HepG2 (cell line): ENCODE measurements around the gene MAP2K7. TPM values are rescaled to one million over a fixed set of nuclear protein-coding genes. Genes with fewer than 3 reads are reported as not detected.
A peak's percentile ranks its signal among the peaks of the same experiment; 100 is the strongest.

Source experiments
- ATAC-seq: fragments of 200-7000 bp; cut with Tn5 transposase; 3 replicates; pipeline ENCODE4 v1.9.1; 2020; ENCODE audit warnings: mild to moderate bottlenecking, moderate library complexity
- BruUV-seq: library from RNA; stranded (reverse); fragments of 400-500 nt; replicated peaks from 2 replicates; lab custom pipeline; 2021; lab: Mats Ljungman, UMichigan
- CTCF ChIA-PET: fragments of 300-600 bp; formaldehyde crosslinking; extraction: SDS; loops from one replicate; lab custom pipeline; 2021; ENCODE audit warnings: low total read pairs, inconsistent platforms, low intra/inter-chr PET ratio; lab: Yijun Ruan, JAX
- POLR2A ChIA-PET: fragments of 350-600 bp; sonication (Branson Sonifier 250); formaldehyde crosslinking; loops from one replicate; lab custom pipeline; 2020; ENCODE audit warnings: antibody characterized with exemption, inconsistent platforms; lab: Yijun Ruan, JAX
- DNase-seq: peaks from one replicate; pipeline ENCODE4 v3.0.0-alpha.2; 2015; ENCODE audit warnings: low spot score
- FAIRE-seq: peaks from 3 replicates; lab custom pipeline; 2011; peaks lifted over from hg19 to GRCh38; lab: Jason Lieb, UNC
- H2AFZ ChIP-seq: one replicate; pipeline ENCODE4 v1.6.1; 2011; ENCODE audit warnings: low read length, inconsistent platforms
- H3K27ac ChIP-seq: fragments of 300-600 bp; 3 replicates; pipeline ENCODE4 v1.8.0; 2011; ENCODE audit warnings: mixed run types, mild to moderate bottlenecking, mixed read lengths, low read length, inconsistent platforms; ENCODE audit not compliant: insufficient read depth; ENCODE audit errors: extremely low read length
- H3K27me3 ChIP-seq, 2 experiments: fragments of 200-600 bp in 1 of 2; 2 replicates in 1 of 2; 3 replicates in 1 of 2; pipeline versions ENCODE4 v1.6.0 to v1.8.0; 2011; ENCODE audit warnings: low read length in 2 of 2, mild to moderate bottlenecking in 2 of 2, moderate library complexity in 2 of 2, inconsistent platforms in 1 of 2; ENCODE audit not compliant: insufficient read depth in 2 of 2, control insufficient read depth in 1 of 2
- H3K36me3 ChIP-seq, 2 experiments: fragments of 200-600 bp in 1 of 2; replicated peaks in 1 of 2; 2 replicates in 1 of 2; 3 replicates in 1 of 2; pipeline versions ENCODE4 v1.5.1 to v1.8.0; 2011; ENCODE audit warnings: low read length in 2 of 2, inconsistent platforms in 1 of 2; ENCODE audit not compliant: insufficient read depth in 2 of 2, control insufficient read depth in 1 of 2
- H3K4me1 ChIP-seq: 2 replicates; pipeline ENCODE4 v1.5.1; 2012; ENCODE audit warnings: low read length, inconsistent platforms; ENCODE audit not compliant: insufficient read depth
- H3K4me2 ChIP-seq: 2 replicates; pipeline ENCODE4 v1.6.0; 2011; ENCODE audit warnings: low read depth, low read length, inconsistent platforms
- H3K4me3 ChIP-seq, 3 experiments: fragments of 200-600 bp in 1 of 3; sonication (generic), shearing (Covaris generic) in 1 of 3; replicated peaks in 1 of 3; 2 replicates each; pipeline ENCODE4 v1.5.1; 2011 to 2016; ENCODE audit warnings: low read length in 3 of 3, inconsistent platforms in 2 of 3, low read depth in 2 of 3, mild to moderate bottlenecking in 2 of 3, control low read depth in 1 of 3, mixed read lengths in 1 of 3; ENCODE audit not compliant: insufficient read depth in 1 of 3
- H3K79me2 ChIP-seq: one replicate; pipeline ENCODE4 v1.6.1; 2011; ENCODE audit warnings: low read length, inconsistent platforms; ENCODE audit not compliant: insufficient read depth
- H3K9ac ChIP-seq: 2 replicates; pipeline ENCODE4 v1.6.0; 2011; ENCODE audit warnings: mild to moderate bottlenecking, low read depth, low read length, inconsistent platforms; ENCODE audit not compliant: insufficient read depth
- H3K9me3 ChIP-seq: 2 replicates; pipeline ENCODE4 v1.5.1; 2012; ENCODE audit warnings: mild to moderate bottlenecking, low read length
- H4K20me1 ChIP-seq: 2 replicates; pipeline ENCODE4 v1.6.0; 2011; ENCODE audit warnings: inconsistent platforms, mild to moderate bottlenecking, low read length, moderate library complexity; ENCODE audit not compliant: insufficient read depth
- ATF1 ChIP-seq: IDR thresholded peaks from 2 replicates; pipeline ENCODE4 v1.6.1; 2016; ENCODE audit warnings: mild to moderate bottlenecking, control low read depth
- CAMTA2 ChIP-seq: sonication (generic); formaldehyde crosslinking; IDR thresholded peaks from 2 replicates; pipeline ENCODE4 v1.4.0; 2020; ENCODE audit warnings: mild to moderate bottlenecking, missing genetic modification reagents, borderline replicate concordance
- ELF3 ChIP-seq: IDR thresholded peaks from 2 replicates; pipeline ENCODE4 v1.6.1; 2016; ENCODE audit warnings: missing genetic modification reagents, missing compliant biosample characterization
- HIVEP1 ChIP-seq: sonication (generic); formaldehyde crosslinking; IDR thresholded peaks from 2 replicates; pipeline ENCODE4 v1.4.0; 2020; ENCODE audit warnings: mild to moderate bottlenecking, missing genetic modification reagents
- HNRNPLL ChIP-seq: fragments of 200-400 bp; formaldehyde crosslinking; IDR thresholded peaks from 2 replicates; pipeline ENCODE4 v1.6.1; 2017; ENCODE audit warnings: mild to moderate bottlenecking, low read depth, low read length; ENCODE audit not compliant: poor library complexity, severe bottlenecking
- HOXA5 ChIP-seq: sonication (generic); formaldehyde crosslinking; IDR thresholded peaks from 2 replicates; pipeline ENCODE4 v1.4.0; 2020; ENCODE audit warnings: missing genetic modification reagents
- LCORL ChIP-seq, 2 experiments: fragments of 450-650 bp in 1 of 2; sonication (generic) in 1 of 2; formaldehyde crosslinking in 1 of 2; IDR thresholded peaks; 2 replicates each; pipeline versions ENCODE4 v1.5.0 to v1.6.1; 2017 to 2020; ENCODE audit warnings: antibody characterized with exemption in 1 of 2, missing genetic modification reagents in 1 of 2
- NFYB ChIP-seq: sonication (generic); formaldehyde crosslinking; IDR thresholded peaks from 2 replicates; pipeline ENCODE4 v1.4.0; 2020; ENCODE audit warnings: missing genetic modification reagents
- RCOR2 ChIP-seq: IDR thresholded peaks from 2 replicates; pipeline ENCODE4 v1.6.1; 2016; ENCODE audit warnings: missing biosample characterization, missing genetic modification reagents
- ZC3H13 ChIP-seq: sonication (generic); formaldehyde crosslinking; IDR thresholded peaks from 2 replicates; pipeline ENCODE4 v1.8.1; 2023; ENCODE audit warnings: mild to moderate bottlenecking, missing genetic modification reagents, moderate library complexity
- ZMYM3 ChIP-seq: sonication (generic); formaldehyde crosslinking; IDR thresholded peaks from 2 replicates; pipeline ENCODE4 v1.5.1; 2020; ENCODE audit warnings: mild to moderate bottlenecking, missing genetic modification reagents
- ZNF234 ChIP-seq: sonication (generic); formaldehyde crosslinking; conservative IDR thresholded peaks from 2 replicates; pipeline ENCODE4 v1.5.1; 2020; ENCODE audit warnings: mild to moderate bottlenecking, missing genetic modification reagents
- ZNF251 ChIP-seq: sonication (generic); formaldehyde crosslinking; IDR thresholded peaks from 2 replicates; pipeline ENCODE4 v1.9.0; 2021; ENCODE audit warnings: mild to moderate bottlenecking, missing genetic modification reagents
- ZNF33B ChIP-seq: sonication (generic); formaldehyde crosslinking; IDR thresholded peaks from 2 replicates; pipeline ENCODE4 v1.5.1; 2020; ENCODE audit warnings: mild to moderate bottlenecking, missing genetic modification reagents
- ZNF713 ChIP-seq: sonication (generic); formaldehyde crosslinking; IDR thresholded peaks from 2 replicates; pipeline ENCODE4 v1.4.0; 2020; ENCODE audit warnings: mild to moderate bottlenecking, missing genetic modification reagents
- WGBS: methylation state at CpG from one replicate; pipeline ENCODE4 v1.1.6; 2017; ENCODE audit warnings: low lambda C conversion rate; 5-methylcytosine and 5-hydroxymethylcytosine counted together
- in situ Hi-C: cut with HindIII; loops from 2 replicates; pipeline ENCODE4 v1.10.0; 2017; ENCODE audit warnings: low pct_unique_long_range_greater_than_20kb; ENCODE audit not compliant: extremely low pct_ligation_motif_present
- intact Hi-C: fragments of 100-400 bp; cut with micrococcal nuclease; formaldehyde crosslinking; loops from one replicate; pipeline ENCODE4 v1.10.0; 2022; ENCODE audit not compliant: unreplicated experiment
- polyA plus RNA-seq, 8 experiments: library from polyadenylated mRNA; depleted of rRNA in 3 of 8; stranded (reverse) in 7 of 8; unstranded in 1 of 8; fragments of >200 nt; fragmentation: Illumina TruSeq in 4 of 8; extraction: Trizol in 4 of 8; gene quantifications; 2 replicates each; pipeline versions ENCODE4 v1.2.1 to v1.2.3, GENCODE V29; 2011 to 2016; ENCODE audit warnings: low read depth in 4 of 8, missing spikeins in 1 of 8, mixed read lengths in 1 of 8; ENCODE audit not compliant: insufficient read depth in 1 of 8
- total RNA-seq, 5 experiments: library from RNA; depleted of rRNA; stranded (reverse); fragments of >200 nt; fragmentation: Illumina TruSeq; extraction: Trizol; gene quantifications; 2 replicates each; pipeline ENCODE4 v1.2.3, GENCODE V29; 2016; ENCODE audit warnings: low read depth in 1 of 5
- TF ChIP-seq, protein P1 (sequence below): sonication (generic); formaldehyde crosslinking; IDR thresholded peaks from 2 replicates; pipeline ENCODE4 v1.4.0; 2020; ENCODE audit warnings: mild to moderate bottlenecking, missing genetic modification reagents
- TF ChIP-seq, protein P2 (sequence below): sonication (generic); formaldehyde crosslinking; IDR thresholded peaks from 2 replicates; pipeline ENCODE4 v1.5.0; 2020; ENCODE audit warnings: missing genetic modification reagents, mild to moderate bottlenecking, borderline replicate concordance
- TF ChIP-seq, protein P3 (sequence below): sonication (generic); formaldehyde crosslinking; IDR thresholded peaks from 2 replicates; pipeline ENCODE4 v1.4.0; 2020; ENCODE audit warnings: missing genetic modification reagents
- TF ChIP-seq, protein P4 (sequence below): sonication (generic); formaldehyde crosslinking; IDR thresholded peaks from 2 replicates; pipeline ENCODE4 v1.5.0; 2020; ENCODE audit warnings: mild to moderate bottlenecking, low read depth, missing genetic modification reagents, borderline replicate concordance

Gene MAP2K7
- total and polyA plus RNA-seq, 2 of the 13 experiments (the other 11 are each of a cell fraction or from before 2014, with no cell fraction given): 9.0 to 10.8 TPM

DNA sequence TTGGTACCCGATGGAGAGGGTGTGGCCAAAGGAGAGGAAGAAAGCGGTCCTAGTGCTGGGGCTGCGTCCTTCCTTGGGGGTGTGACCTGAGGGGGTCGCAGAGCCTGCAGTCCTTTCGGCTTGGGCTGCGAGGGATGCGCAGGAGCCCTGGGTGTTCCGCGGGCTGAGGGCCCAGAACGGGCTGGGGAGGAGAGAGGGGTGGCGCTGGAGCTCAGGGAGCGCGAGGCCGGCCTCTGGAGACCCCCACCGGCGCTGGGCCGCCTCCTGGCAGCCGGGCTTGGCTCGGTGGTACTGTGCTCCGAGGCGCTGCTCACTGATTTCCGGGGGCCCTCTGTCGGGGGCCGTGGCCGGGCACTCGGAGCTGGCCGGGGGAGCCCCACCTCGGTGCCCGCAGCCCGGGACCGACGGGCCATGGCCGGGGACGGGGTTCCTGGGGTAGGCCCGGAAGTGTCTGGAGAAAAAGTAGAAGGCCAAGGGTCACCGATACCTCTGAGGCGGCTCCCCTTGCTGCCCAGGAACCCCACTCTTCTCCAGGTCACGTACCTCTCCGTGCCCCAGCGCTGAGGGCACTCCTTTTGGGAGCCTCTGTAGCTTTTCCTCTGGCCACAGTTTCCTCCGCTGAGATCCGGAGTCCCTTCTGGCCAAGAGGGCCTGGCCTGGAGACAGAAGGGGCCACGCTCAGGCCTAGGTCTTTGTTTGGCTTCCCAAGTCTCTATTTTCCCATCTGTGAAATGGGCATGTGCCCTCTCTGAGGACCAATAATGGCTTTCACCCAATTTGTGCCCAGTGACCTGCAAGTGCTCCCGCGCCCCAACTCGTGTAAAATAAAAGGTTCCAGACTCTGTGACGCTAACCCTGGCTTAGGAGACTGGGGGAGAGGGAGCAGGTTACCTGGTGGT is 31.1 kb upstream of the MAP2K7 start:
- in situ Hi-C loops (no loop called here), intact Hi-C loops (loop anchor here (10.0 kb wide), 1 partner anchor 1138 kb away; the partner anchor contains the start of genes GPR108 and TRIP10)
- peaks cover 52% of the 10 kb centered on the region for H3K4me1 ChIP-seq
- no peak for DNase-seq
- H3K27me3 ChIP-seq: peaks cover 0 to 4% of the 10 kb centered on the region in 2 experiments; a peak in 1 of 5 replicates
- H3K9ac ChIP-seq: peak overlapping the region; percentile 13; the same call in 1 of the 2 replicates
- no peak for ATAC-seq
- no peak overlapping the region for H2AFZ ChIP-seq
- POLR2A ChIA-PET: interaction anchor here (1.1 to 2.0 kb wide), 2 partner anchors 15 to 31 kb away, joined by 6 read pairs; partner anchors contain the start of genes LRRC8E and MAP2K7
- H3K79me2 ChIP-seq: no peaks in the 10 kb centered on the region
- no TSS peak for BruUV-seq
- no peak overlapping the region for H3K27ac ChIP-seq
- no peaks in the 10 kb centered on the region; the same call in 1 of the 2 replicates for H4K20me1 ChIP-seq
- H3K36me3 ChIP-seq: no peaks in the 10 kb centered on the region
- H3K9me3 ChIP-seq: no peaks in the 10 kb centered on the region
- 61% methylated on average over 12 of the region's 47 CpGs for WGBS
- peak overlapping the region in 2 of 3 experiments; percentile 32 to 73; a peak in 3 of 6 replicates for H3K4me3 ChIP-seq
- peak overlapping the region; percentile 89; the same call in 1 of the 2 replicates for H3K4me2 ChIP-seq
- CTCF ChIA-PET: no interaction called here
- FAIRE-seq: no peak
- TF ChIP-seq HNRNPLL: peak; percentile 14
- no peak for TF ChIP-seq LCORL (IDR thresholded peaks at IDR 0.05)
- no peak for TF ChIP-seq LCORL (CRISPR knock-in tag; IDR thresholded peaks at IDR 0.05)
- TF ChIP-seq, protein P1, sequence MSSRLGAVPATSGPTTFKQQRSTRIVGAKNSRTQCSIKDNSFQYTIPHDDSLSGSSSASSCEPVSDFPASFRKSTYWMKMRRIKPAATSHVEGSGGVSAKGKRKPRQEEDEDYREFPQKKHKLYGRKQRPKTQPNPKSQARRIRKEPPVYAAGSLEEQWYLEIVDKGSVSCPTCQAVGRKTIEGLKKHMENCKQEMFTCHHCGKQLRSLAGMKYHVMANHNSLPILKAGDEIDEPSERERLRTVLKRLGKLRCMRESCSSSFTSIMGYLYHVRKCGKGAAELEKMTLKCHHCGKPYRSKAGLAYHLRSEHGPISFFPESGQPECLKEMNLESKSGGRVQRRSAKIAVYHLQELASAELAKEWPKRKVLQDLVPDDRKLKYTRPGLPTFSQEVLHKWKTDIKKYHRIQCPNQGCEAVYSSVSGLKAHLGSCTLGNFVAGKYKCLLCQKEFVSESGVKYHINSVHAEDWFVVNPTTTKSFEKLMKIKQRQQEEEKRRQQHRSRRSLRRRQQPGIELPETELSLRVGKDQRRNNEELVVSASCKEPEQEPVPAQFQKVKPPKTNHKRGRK (CRISPR knock-in tag): no peak
- no peak for TF ChIP-seq ZNF251
- no peak for TF ChIP-seq ATF1 (CRISPR knock-in tag)
- TF ChIP-seq, protein P2, sequence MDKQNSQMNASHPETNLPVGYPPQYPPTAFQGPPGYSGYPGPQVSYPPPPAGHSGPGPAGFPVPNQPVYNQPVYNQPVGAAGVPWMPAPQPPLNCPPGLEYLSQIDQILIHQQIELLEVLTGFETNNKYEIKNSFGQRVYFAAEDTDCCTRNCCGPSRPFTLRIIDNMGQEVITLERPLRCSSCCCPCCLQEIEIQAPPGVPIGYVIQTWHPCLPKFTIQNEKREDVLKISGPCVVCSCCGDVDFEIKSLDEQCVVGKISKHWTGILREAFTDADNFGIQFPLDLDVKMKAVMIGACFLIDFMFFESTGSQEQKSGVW (CRISPR knock-in tag): no peak
- TF ChIP-seq, protein P3, sequence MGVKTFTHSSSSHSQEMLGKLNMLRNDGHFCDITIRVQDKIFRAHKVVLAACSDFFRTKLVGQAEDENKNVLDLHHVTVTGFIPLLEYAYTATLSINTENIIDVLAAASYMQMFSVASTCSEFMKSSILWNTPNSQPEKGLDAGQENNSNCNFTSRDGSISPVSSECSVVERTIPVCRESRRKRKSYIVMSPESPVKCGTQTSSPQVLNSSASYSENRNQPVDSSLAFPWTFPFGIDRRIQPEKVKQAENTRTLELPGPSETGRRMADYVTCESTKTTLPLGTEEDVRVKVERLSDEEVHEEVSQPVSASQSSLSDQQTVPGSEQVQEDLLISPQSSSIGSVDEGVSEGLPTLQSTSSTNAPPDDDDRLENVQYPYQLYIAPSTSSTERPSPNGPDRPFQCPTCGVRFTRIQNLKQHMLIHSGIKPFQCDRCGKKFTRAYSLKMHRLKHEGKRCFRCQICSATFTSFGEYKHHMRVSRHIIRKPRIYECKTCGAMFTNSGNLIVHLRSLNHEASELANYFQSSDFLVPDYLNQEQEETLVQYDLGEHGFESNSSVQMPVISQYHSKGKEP (CRISPR knock-in tag): no peak
- TF ChIP-seq ZMYM3: peak; percentile 89
- no peak for TF ChIP-seq ZC3H13 (CRISPR knock-in tag)
- no peak for TF ChIP-seq NFYB (CRISPR knock-in tag)
- peak; percentile 48; the same call in 1 of the 2 replicates for TF ChIP-seq RCOR2 (CRISPR knock-in tag)
- TF ChIP-seq ZNF33B: 0 out of 2 replicates have a peak, but pooled peaks have one; percentile 53
- TF ChIP-seq, protein P4, sequence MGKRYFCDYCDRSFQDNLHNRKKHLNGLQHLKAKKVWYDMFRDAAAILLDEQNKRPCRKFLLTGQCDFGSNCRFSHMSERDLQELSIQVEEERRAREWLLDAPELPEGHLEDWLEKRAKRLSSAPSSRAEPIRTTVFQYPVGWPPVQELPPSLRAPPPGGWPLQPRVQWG: no peak
- no peak for TF ChIP-seq ELF3 (CRISPR knock-in tag)
- TF ChIP-seq HOXA5: no peak
- TF ChIP-seq ZNF713 (CRISPR knock-in tag): 0 out of 2 replicates have a peak, but pooled peaks have one; percentile 56
- no peak for TF ChIP-seq HIVEP1 (CRISPR knock-in tag)
- TF ChIP-seq CAMTA2 (CRISPR knock-in tag): no peak
- TF ChIP-seq ZNF234 (CRISPR knock-in tag): no peak
